ENCODE measurements around the gene PPP1R1A. TPM values are rescaled to one million over a fixed set of nuclear protein-coding genes. Genes with fewer than 3 reads are reported as not detected.
A peak's percentile ranks its signal among the peaks of the same experiment; 100 is the strongest.

PPP1R1A gene
- total and polyA plus RNA-seq, 5 experiments from 2014 or later: not detected

- POLR2A ChIA-PET: no interaction called here
Measured at GRCh38 chr12:54583726-54584125, 4.7 kb downstream of the PPP1R1A start.

GRCh38 chr12:54581412-54581811 is 7.0 kb downstream of the PPP1R1A start:
- H3K9me3 Mint-ChIP-seq: no peaks in the 10 kb centered on the region
- POLR2A ChIA-PET: no interaction called here
- H3K36me3 Mint-ChIP-seq: peaks cover 0 to 4% (median 0%) of the 10 kb centered on the region in 3 donors
- peaks cover 3 to 8% (median 7%) of the 10 kb centered on the region in 4 donors for H3K4me1 Mint-ChIP-seq
- no peak for ATAC-seq
- peak overlapping the region in 1 of 10 donors; percentile 62 for H3K27ac Mint-ChIP-seq
- no peak overlapping the region for H3K4me3 Mint-ChIP-seq
- H3K27me3 Mint-ChIP-seq: peaks cover 15 to 36% (median 20%) of the 10 kb centered on the region in 5 donors
- DNase-seq: no peak

More at GRCh38 chr12:54583726-54584125, 4.7 kb downstream of the PPP1R1A start:
- Mint-ChIP-seq H3K27me3 (peaks cover 25 to 56% (median 37%) of the 10 kb centered on the region in 5 donors), H3K36me3 (no peaks in the 10 kb centered on the region), H3K27ac (peak overlapping the region in 1 of 10 donors; percentile 3), H3K4me3 (no peak overlapping the region), H3K4me1 (peaks cover 4 to 13% (median 9%) of the 10 kb centered on the region in 4 donors), H3K9me3 (no peaks in the 10 kb centered on the region)
- DNase-seq (no peak), ATAC-seq (no peak)

- DNase-seq (peak; percentile 56 to 86 (median 72)), ATAC-seq (peak; percentile 92 to 99)
- H3K27me3 Mint-ChIP-seq: peaks cover 3 to 20% (median 8%) of the 10 kb centered on the region in 5 donors
- H3K4me3 Mint-ChIP-seq: no peak overlapping the region
- no peaks in the 10 kb centered on the region for H3K9me3 Mint-ChIP-seq
- peaks cover 3 to 8% (median 6%) of the 10 kb centered on the region in 4 donors for H3K4me1 Mint-ChIP-seq
- H3K36me3 Mint-ChIP-seq: peaks cover 0 to 6% (median 0%) of the 10 kb centered on the region in 3 donors
- H3K27ac Mint-ChIP-seq: peak overlapping the region in 2 of 10 donors; percentile 9 to 71
- POLR2A ChIA-PET: no interaction called here
Measured at GRCh38 chr12:54579696-54580333, 8.6 kb downstream of the PPP1R1A start.

GRCh38 chr12:54579258-54579657 is 9.2 kb downstream of the PPP1R1A start:
- Mint-ChIP-seq H3K4me3 (no peak overlapping the region), H3K4me1 (peaks cover 3 to 8% (median 6%) of the 10 kb centered on the region in 4 donors), H3K27me3 (peaks cover 0 to 14% (median 3%) of the 10 kb centered on the region in 5 donors), H3K36me3 (peaks cover 0 to 8% (median 0%) of the 10 kb centered on the region in 3 donors), H3K27ac (peak overlapping the region in 1 of 10 donors; percentile 9), H3K9me3 (no peaks in the 10 kb centered on the region)
- POLR2A ChIA-PET: no interaction called here
- DNase-seq (peak in 1 of 10 donors; percentile 9), ATAC-seq (peak in 1 of 2 donors; percentile 17)

- no peak for DNase-seq
- no peak for ATAC-seq
- H3K4me1 Mint-ChIP-seq: peaks cover 3 to 8% (median 5%) of the 10 kb centered on the region in 4 donors
- H3K27me3 Mint-ChIP-seq: peaks cover 0 to 10% (median 0%) of the 10 kb centered on the region in 5 donors
- H3K9me3 Mint-ChIP-seq: no peaks in the 10 kb centered on the region
- no peak overlapping the region for H3K4me3 Mint-ChIP-seq
- peaks cover 0 to 9% (median 0%) of the 10 kb centered on the region in 3 donors for H3K36me3 Mint-ChIP-seq
- H3K27ac Mint-ChIP-seq: peak overlapping the region in 1 of 10 donors; percentile 60
- POLR2A ChIA-PET: no interaction called here
Measured at GRCh38 chr12:54578778-54579177, 9.7 kb downstream of the PPP1R1A start.

- peak overlapping the region in 1 of 10 donors; percentile 40 for H3K27ac Mint-ChIP-seq
- H3K4me3 Mint-ChIP-seq: no peak overlapping the region
- ATAC-seq (no peak), DNase-seq (no peak)
- H3K36me3 Mint-ChIP-seq: peaks cover 0 to 17% (median 15%) of the 10 kb centered on the region in 3 donors
- no peaks in the 10 kb centered on the region for H3K4me1 Mint-ChIP-seq
- H3K9me3 Mint-ChIP-seq: no peaks in the 10 kb centered on the region
- POLR2A ChIA-PET: no interaction called here
- H3K27me3 Mint-ChIP-seq: no peaks in the 10 kb centered on the region
Measured at GRCh38 chr12:54572881-54573280, 15.6 kb downstream of the PPP1R1A start.

GRCh38 chr12:54571193-54572188 is 17.0 kb downstream of the PPP1R1A start:
- no peaks in the 10 kb centered on the region for H3K4me1 Mint-ChIP-seq
- H3K27ac Mint-ChIP-seq: peak overlapping the region in 1 of 10 donors; percentile 57
- peaks cover 0 to 17% (median 12%) of the 10 kb centered on the region in 3 donors for H3K36me3 Mint-ChIP-seq
- no peak for DNase-seq
- no peaks in the 10 kb centered on the region for H3K27me3 Mint-ChIP-seq
- H3K4me3 Mint-ChIP-seq: no peak overlapping the region
- POLR2A ChIA-PET: interaction anchor here (0.5 kb wide), 1 partner anchor 52 kb away, joined by 3 read pairs; no protein-coding TSS in a partner anchor
- ATAC-seq: no peak
- no peaks in the 10 kb centered on the region for H3K9me3 Mint-ChIP-seq

- POLR2A ChIA-PET: no interaction called here
- Mint-ChIP-seq H3K9me3 (no peaks in the 10 kb centered on the region), H3K27ac (peak overlapping the region in 1 of 10 donors; percentile 53), H3K4me3 (no peak overlapping the region), H3K4me1 (no peaks in the 10 kb centered on the region), H3K36me3 (peaks cover 0 to 17% (median 9%) of the 10 kb centered on the region in 3 donors), H3K27me3 (no peaks in the 10 kb centered on the region)
- ATAC-seq (no peak), DNase-seq (no peak)
Measured at GRCh38 chr12:54569995-54570528, 18.4 kb downstream of the PPP1R1A start.

- Mint-ChIP-seq H3K36me3 (peaks cover 0 to 17% (median 7%) of the 10 kb centered on the region in 3 donors), H3K9me3 (no peaks in the 10 kb centered on the region), H3K27ac (no peak overlapping the region), H3K27me3 (no peaks in the 10 kb centered on the region), H3K4me1 (no peaks in the 10 kb centered on the region), H3K4me3 (no peak overlapping the region)
- no peak for ATAC-seq
- POLR2A ChIA-PET: no interaction called here
- DNase-seq: no peak
Measured at GRCh38 chr12:54569072-54569471, 19.4 kb downstream of the PPP1R1A start.

GRCh38 chr12:54566792-54567191 is 21.7 kb downstream of the PPP1R1A start:
- DNase-seq: no peak
- no peak overlapping the region for H3K27ac Mint-ChIP-seq
- POLR2A ChIA-PET: interaction anchor here (0.6 kb wide), 1 partner anchor 21 kb away, joined by 4 read pairs; no protein-coding TSS in a partner anchor
- H3K9me3 Mint-ChIP-seq: no peaks in the 10 kb centered on the region
- H3K36me3 Mint-ChIP-seq: peaks cover 0 to 9% (median 0%) of the 10 kb centered on the region in 3 donors
- no peaks in the 10 kb centered on the region for H3K27me3 Mint-ChIP-seq
- no peak for ATAC-seq
- peaks cover under 1 to 3% (median 2%) of the 10 kb centered on the region in 4 donors for H3K4me1 Mint-ChIP-seq
- H3K4me3 Mint-ChIP-seq: no peak overlapping the region

- Mint-ChIP-seq H3K4me1 (peaks cover 6 to 10% (median 8%) of the 10 kb centered on the region in 4 donors), H3K9me3 (no peaks in the 10 kb centered on the region), H3K36me3 (peaks cover 0 to 8% (median 0%) of the 10 kb centered on the region in 3 donors), H3K4me3 (no peak overlapping the region), H3K27ac (no peak overlapping the region), H3K27me3 (no peaks in the 10 kb centered on the region)
- ATAC-seq (no peak), DNase-seq (no peak)
- POLR2A ChIA-PET: no interaction called here
Measured at GRCh38 chr12:54565986-54566544, 22.4 kb downstream of the PPP1R1A start.

- H3K4me1 Mint-ChIP-seq: peaks cover 7 to 16% (median 14%) of the 10 kb centered on the region in 4 donors
- H3K36me3 Mint-ChIP-seq: peaks cover 0 to 3% (median 0%) of the 10 kb centered on the region in 3 donors
- POLR2A ChIA-PET: interaction anchor here (0.6 kb wide), 1 partner anchor 8 kb away, joined by 4 read pairs; no protein-coding TSS in a partner anchor
- no peaks in the 10 kb centered on the region for H3K27me3 Mint-ChIP-seq
- ATAC-seq: no peak
- H3K4me3 Mint-ChIP-seq: no peak overlapping the region
- H3K9me3 Mint-ChIP-seq: no peaks in the 10 kb centered on the region
- no peak for DNase-seq
- no peak overlapping the region for H3K27ac Mint-ChIP-seq
Measured at GRCh38 chr12:54565310-54565985, 23.0 kb downstream of the PPP1R1A start.
